GM19043 (cell line): Measurements from ENCODE around the gene RAET1G.
"Not testable (repeated sequence)": the region's sequence is repeated elsewhere in the genome, so short reads cannot be mapped to it uniquely, and the experiment has no call there.

Experiments
- ATAC-seq: cut with Tn5 transposase; IDR thresholded peaks from one replicate; pipeline ENCODE4 v1.9.1; 2021; ENCODE audit warnings: low read depth; ENCODE audit not compliant: unreplicated experiment

The RAET1G gene

GRCh38 chr6:149915970-149916865 lies 6.7 kb downstream of the RAET1G start:
- ATAC-seq, result no peak

- ATAC-seq, result no peak
These were observed 9.2 kb downstream of the RAET1G start for GRCh38 chr6:149913540-149914240.

- ATAC-seq, result no peak
These were observed 9.8 kb downstream of the RAET1G start for GRCh38 chr6:149913085-149913484.

GRCh38 chr6:149912680-149913079 lies 10.2 kb downstream of the RAET1G start:
- ATAC-seq, result not testable (repeated sequence)

GRCh38 chr6:149910721-149911151 lies 12.2 kb downstream of the RAET1G start:
- ATAC-seq, result no peak

GRCh38 chr6:149909701-149910470 lies 13.0 kb downstream of the RAET1G start:
- ATAC-seq, result no peak

GRCh38 chr6:149908480-149908879 lies 14.4 kb downstream of the RAET1G start:
- ATAC-seq, result not testable (repeated sequence)

GRCh38 chr6:149907317-149907716 lies 15.6 kb downstream of the RAET1G start:
- ATAC-seq, result no peak

- ATAC-seq, result no peak
These were observed 16.5 kb downstream of the RAET1G start for GRCh38 chr6:149906405-149906804.

GRCh38 chr6:149905911-149906371 lies 17.0 kb downstream of the RAET1G start:
- ATAC-seq, result no peak

GRCh38 chr6:149905371-149905910 lies 17.5 kb downstream of the RAET1G start:
- no peak for ATAC-seq

- ATAC-seq, result no peak
These were observed 18.1 kb downstream of the RAET1G start for GRCh38 chr6:149904661-149905370.

GRCh38 chr6:149903938-149904611 lies 18.8 kb downstream of the RAET1G start:
- no peak for ATAC-seq

GRCh38 chr6:149901444-149902140 lies 21.3 kb downstream of the RAET1G start:
- ATAC-seq, result no peak

GRCh38 chr6:149900620-149901443 lies 22.1 kb downstream of the RAET1G start:
- no peak for ATAC-seq

GRCh38 chr6:149899926-149900619 lies 22.8 kb downstream of the RAET1G start:
- no peak for ATAC-seq

GRCh38 chr6:149899486-149899885 lies 23.4 kb downstream of the RAET1G start:
- ATAC-seq, result no peak
